Measurements from ENCODE around the gene ZPBP. TPM values are rescaled to one million over a fixed set of nuclear protein-coding genes. Genes with fewer than 3 reads are reported as not detected.

ZPBP gene
- total RNA-seq, 1 experiment from 2014 or later: not detected

GRCh38 chr7:50121286-50121685, 28.2 kb upstream of the ZPBP start:
- Histone ChIP-seq H3K27me3 (ENCODE audit: insufficient read depth, low read length) (no peaks in the 10 kb centered on the region), H2BK15ac (ENCODE audit: low read depth, low read length) (no peak overlapping the region), H2AK5ac (ENCODE audit: insufficient read length, low read length) (no peak overlapping the region), H3K18ac (ENCODE audit: insufficient read length, low read depth, low read length) (no peak overlapping the region), H3K23me2 (ENCODE audit: insufficient read length, low read depth, low read length, poor library complexity, severe bottlenecking) (no peaks in the 10 kb centered on the region), H2AFZ (ENCODE audit: low read length) (no peak overlapping the region), H3K9ac (ENCODE audit: extremely low read depth, insufficient read length, low read length) (no peak overlapping the region), H3K4me2 (ENCODE audit: insufficient read depth, insufficient read length, low read length) (no peak overlapping the region), H3K79me1 (ENCODE audit: insufficient read depth, low read depth, low read length, poor library complexity, severe bottlenecking) (no peaks in the 10 kb centered on the region), H3T11ph (ENCODE audit: low read length) (no peak overlapping the region), H4K20me1 (ENCODE audit: control insufficient read depth, insufficient read depth, insufficient read length) (no peaks in the 10 kb centered on the region), H3K27ac (ENCODE audit: insufficient read length, low read depth, low read length) (no peak overlapping the region), H4K5ac (ENCODE audit: insufficient read length, low read depth, low read length) (no peak overlapping the region), H2BK5ac (ENCODE audit: insufficient read length, low read length) (no peak overlapping the region), H3K9me3 (ENCODE audit: control insufficient read depth, low read depth, low read length) (no peaks in the 10 kb centered on the region), H3K79me2 (ENCODE audit: insufficient read depth, low read length) (no peaks in the 10 kb centered on the region), H3K23ac (ENCODE audit: insufficient read length, low read depth, low read length) (no peak overlapping the region), H2BK20ac (ENCODE audit: low read depth, low read length, poor library complexity, severe bottlenecking) (no peak overlapping the region), H4K8ac (replicated peaks; ENCODE audit: insufficient read length, low read depth, low read length) (no peak overlapping the region), H2BK12ac (ENCODE audit: insufficient read length, low read depth, low read length) (no peak overlapping the region), H3K14ac (ENCODE audit: insufficient read depth, low read length) (no peak overlapping the region), H4K91ac (ENCODE audit: insufficient read length, low read depth, low read length) (no peak overlapping the region), H3K56ac (ENCODE audit: insufficient read length, low read depth, low read length) (no peak overlapping the region), H3K4me1 (ENCODE audit: insufficient read depth, low read length) (no peaks in the 10 kb centered on the region), H2BK120ac (ENCODE audit: low read depth, low read length, poor library complexity, severe bottlenecking) (no peak overlapping the region), H3K4ac (ENCODE audit: low read depth, low read length) (no peak overlapping the region)
- Mint-ChIP-seq H3K27ac (no peak overlapping the region), H3K4me3 (no peak overlapping the region), H3K27me3 (ENCODE audit: low read depth) (no peaks in the 10 kb centered on the region), H3K4me1 (no peaks in the 10 kb centered on the region), H3K36me3 (ENCODE audit: insufficient read depth in 1 of 3, low read depth in 3 of 3) (no peaks in the 10 kb centered on the region), H3K9me3 (no peaks in the 10 kb centered on the region)
- DNase-seq: no peak
- no CpG with 5 or more reads among the region's 3 CpGs for WGBS (ENCODE audit: extremely low coverage, insufficient read length, low lambda C conversion rate)
- TF ChIP-seq, protein P1, sequence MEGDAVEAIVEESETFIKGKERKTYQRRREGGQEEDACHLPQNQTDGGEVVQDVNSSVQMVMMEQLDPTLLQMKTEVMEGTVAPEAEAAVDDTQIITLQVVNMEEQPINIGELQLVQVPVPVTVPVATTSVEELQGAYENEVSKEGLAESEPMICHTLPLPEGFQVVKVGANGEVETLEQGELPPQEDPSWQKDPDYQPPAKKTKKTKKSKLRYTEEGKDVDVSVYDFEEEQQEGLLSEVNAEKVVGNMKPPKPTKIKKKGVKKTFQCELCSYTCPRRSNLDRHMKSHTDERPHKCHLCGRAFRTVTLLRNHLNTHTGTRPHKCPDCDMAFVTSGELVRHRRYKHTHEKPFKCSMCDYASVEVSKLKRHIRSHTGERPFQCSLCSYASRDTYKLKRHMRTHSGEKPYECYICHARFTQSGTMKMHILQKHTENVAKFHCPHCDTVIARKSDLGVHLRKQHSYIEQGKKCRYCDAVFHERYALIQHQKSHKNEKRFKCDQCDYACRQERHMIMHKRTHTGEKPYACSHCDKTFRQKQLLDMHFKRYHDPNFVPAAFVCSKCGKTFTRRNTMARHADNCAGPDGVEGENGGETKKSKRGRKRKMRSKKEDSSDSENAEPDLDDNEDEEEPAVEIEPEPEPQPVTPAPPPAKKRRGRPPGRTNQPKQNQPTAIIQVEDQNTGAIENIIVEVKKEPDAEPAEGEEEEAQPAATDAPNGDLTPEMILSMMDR (conservative IDR thresholded peaks at IDR 0.05): no peak

All from H9 (cell line).